HL-60/S4 treated with retinoic acid at 250 ng/mL for 4 days and 3 days (cell line): ENCODE data around the gene INPP5D.
"Not testable (repeated sequence)": the region's sequence is repeated elsewhere in the genome, so short reads cannot be mapped to it uniquely, and the experiment has no call there.

Experiments
- in situ Hi-C: fragments of 300-500 bp; cut with MboI; formaldehyde crosslinking; loops from 2 replicates; pipeline ENCODE4 v1.7.0; 2022; ENCODE audit warnings: low sequenced_read_pairs

INPP5D gene

DNA sequence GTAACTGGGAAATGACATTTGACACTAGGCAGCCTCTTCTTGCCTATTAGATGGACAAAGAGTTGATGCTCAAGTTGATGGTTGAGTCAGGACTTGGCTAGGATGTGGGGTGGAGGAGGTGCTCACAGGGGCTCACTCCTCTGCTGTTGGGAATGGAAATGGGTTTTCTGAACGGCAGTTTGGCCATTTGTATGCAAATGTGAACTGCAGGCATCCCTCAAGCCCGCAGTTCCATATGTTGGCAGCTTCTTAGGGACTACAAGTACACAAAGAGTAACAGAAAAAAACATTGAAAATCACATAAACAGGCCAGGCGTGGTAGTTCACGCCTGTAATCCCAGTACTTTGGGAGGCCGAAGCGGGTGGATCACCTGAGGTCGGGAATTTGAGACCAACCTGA lies 80.8 kb downstream of the INPP5D start:
- in situ Hi-C loops, result no loop called here

DNA sequence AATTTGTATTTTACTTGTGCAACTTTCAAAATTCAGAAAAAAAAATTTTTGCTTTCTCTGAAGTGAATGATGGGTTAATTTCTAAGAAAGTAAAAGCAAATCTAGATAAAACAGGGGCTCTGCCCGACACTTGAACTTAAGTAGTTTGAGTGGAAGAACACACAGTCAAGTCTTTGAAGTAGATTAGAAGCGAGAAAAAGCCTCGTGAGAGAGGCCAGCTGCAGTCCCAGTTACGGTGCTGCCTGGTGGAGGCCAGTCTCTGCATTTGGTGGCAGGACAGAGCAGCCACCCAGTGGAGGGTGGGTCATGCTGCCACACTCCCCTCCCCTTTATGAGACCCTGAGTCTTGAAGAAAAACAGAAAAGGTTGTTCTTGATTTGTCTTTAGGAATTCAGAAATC lies 81.8 kb downstream of the INPP5D start:
- in situ Hi-C loops, result no loop called here

GRCh38 chr2:233142355-233142897 lies 82.3 kb downstream of the INPP5D start:
- in situ Hi-C loops, result no loop called here

DNA sequence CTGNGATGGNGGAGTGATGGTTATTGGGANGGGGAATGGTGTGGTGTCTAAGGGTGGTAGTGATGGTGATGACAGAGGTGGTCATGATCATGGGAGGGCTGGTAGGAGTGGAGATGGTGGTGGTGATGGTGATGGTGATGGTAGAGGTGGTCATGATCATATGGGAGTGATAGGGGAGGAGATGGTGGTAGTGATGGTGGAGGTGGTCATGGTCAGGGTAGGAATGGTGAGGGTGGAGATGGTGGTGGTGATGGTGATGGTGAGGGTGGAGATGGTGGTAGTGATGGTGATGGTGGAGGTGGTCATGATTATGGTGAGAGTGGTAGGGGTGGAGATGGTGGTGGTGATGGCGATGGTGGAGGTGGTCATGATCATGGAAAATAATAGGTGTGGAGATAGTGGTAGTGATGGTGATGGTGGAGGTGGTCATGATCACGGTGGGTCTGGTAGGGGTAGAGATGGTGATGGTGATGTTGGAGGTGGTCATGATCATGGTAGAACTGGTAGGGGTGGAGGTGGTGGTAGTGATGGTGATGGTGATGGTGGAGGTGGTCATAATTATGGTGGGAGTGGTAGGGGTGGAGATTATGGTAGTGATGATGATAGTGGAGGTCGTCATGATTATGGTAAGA lies 83.7 kb downstream of the INPP5D start:
- in situ Hi-C loops, result no loop called here

GRCh38 chr2:233145726-233146125 lies 85.6 kb downstream of the INPP5D start:
- in situ Hi-C loops, result no loop called here

- in situ Hi-C loops, result no loop called here
Observed at GRCh38 chr2:233146194-233146593, 86.1 kb downstream of the INPP5D start.

- in situ Hi-C loops, result no loop called here
Observed at GRCh38 chr2:233147136-233147828, 87.1 kb downstream of the INPP5D start.

- in situ Hi-C loops, result no loop called here
Observed at GRCh38 chr2:233147829-233148167, 87.7 kb downstream of the INPP5D start.

DNA sequence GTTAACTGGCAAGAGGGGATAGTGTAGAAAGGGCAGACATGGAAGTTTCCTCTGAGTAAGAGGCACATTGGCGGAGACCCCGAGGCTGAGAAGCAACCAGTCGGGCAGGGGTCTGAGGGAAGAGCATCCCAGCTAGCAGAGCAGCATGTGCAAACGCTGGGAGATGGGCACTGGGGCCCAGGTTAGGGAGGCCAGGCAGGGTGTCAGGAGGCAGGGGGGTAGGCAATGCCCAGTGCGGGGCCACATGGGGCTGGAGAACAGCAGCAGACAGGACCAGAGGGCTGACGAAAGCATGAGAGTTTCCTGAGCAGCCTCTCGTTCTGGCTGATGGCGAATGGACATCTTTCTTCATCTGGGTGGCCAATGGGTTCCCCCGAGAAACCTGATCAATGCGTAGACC lies 88.2 kb downstream of the INPP5D start:
- in situ Hi-C loops, result no loop called here

- in situ Hi-C loops, result no loop called here
Observed at GRCh38 chr2:233152541-233152940, 92.4 kb downstream of the INPP5D start.

DNA sequence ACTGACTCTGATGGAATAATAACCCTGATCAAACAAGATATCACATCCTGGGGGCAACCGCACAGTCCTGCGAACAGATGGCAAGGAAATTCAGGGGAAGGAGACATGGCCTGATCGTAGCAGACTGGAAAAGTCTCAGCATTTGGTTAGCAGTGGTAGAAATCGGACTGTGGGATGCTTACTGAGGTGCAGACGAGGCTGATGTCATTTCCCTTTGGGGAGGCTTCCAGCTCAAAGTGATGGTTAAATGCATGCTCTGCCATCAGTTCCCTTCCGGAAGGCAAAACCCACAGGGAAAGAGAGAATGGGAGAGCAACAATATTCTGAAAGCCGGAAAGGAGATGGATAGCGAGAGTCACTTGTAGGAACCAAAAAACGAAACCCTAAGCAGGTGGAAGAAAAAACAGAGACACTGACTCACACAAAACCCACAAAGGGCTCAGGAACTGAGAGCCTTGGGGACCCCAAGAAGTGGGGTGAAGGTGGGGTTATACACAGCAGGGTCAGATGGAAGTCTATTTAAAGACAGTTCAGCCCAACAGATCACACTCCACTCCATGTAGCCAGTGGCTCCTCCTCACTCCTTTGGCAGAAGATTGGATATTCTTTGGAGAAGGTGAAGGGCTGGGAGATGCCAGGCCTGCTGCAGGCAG lies 93.1 kb downstream of the INPP5D start:
- in situ Hi-C loops, result no loop called here

DNA sequence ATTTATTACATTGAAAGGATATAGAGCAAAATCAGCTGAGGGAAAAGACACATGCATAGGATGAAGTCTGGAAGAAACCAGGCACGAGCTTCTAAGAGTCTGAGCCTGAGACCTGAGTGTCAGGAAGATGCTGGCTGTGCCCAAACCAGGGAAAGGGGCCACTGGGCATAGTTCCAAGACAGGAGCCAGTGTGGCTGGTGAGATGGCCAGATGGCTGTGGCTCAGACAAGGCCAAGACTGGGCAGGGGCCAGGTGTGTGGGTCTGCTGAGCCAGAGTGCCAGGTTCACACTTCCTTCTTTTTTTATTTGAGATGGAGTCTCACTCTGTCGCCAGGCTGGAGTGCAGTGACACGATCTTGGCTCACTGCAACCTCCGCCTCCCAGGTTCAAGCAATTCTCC lies 95.9 kb downstream of the INPP5D start:
- in situ Hi-C loops, result no loop called here

GRCh38 chr2:233156461-233156860 lies 96.3 kb downstream of the INPP5D start:
- in situ Hi-C loops, result not testable (repeated sequence)

DNA sequence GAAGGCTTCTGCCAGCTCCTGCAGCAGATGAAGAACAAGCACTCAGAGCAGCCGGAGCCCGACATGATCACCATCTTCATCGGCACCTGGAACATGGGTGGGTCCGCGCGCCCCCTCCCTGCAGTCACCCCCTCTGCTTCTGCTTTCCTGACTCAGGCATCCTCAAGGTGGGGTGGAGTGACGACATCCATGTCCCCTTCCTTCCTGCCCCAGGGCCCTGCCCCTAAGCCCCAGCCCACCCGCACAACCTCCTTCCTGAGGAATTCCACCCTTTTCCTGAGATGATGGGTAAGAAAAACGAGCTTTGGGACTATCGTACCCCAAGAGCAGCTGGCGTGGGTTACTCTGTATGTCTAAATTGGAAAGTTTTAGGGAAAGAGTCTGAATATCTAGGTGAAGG lies 101.6 kb downstream of the INPP5D start:
- in situ Hi-C loops, result no loop called here

- in situ Hi-C loops, result no loop called here
Observed at GRCh38 chr2:233162770-233163169, 102.6 kb downstream of the INPP5D start.

GRCh38 chr2:233163486-233164103 lies 103.5 kb downstream of the INPP5D start:
- in situ Hi-C loops, result no loop called here

GRCh38 chr2:233164128-233164635 lies 104.0 kb downstream of the INPP5D start:
- in situ Hi-C loops, result no loop called here

- in situ Hi-C loops, result no loop called here
Observed at GRCh38 chr2:233164967-233165366, 104.8 kb downstream of the INPP5D start.

- in situ Hi-C loops, result no loop called here
Observed at GRCh38 chr2:233165543-233165894, 105.4 kb downstream of the INPP5D start.

DNA sequence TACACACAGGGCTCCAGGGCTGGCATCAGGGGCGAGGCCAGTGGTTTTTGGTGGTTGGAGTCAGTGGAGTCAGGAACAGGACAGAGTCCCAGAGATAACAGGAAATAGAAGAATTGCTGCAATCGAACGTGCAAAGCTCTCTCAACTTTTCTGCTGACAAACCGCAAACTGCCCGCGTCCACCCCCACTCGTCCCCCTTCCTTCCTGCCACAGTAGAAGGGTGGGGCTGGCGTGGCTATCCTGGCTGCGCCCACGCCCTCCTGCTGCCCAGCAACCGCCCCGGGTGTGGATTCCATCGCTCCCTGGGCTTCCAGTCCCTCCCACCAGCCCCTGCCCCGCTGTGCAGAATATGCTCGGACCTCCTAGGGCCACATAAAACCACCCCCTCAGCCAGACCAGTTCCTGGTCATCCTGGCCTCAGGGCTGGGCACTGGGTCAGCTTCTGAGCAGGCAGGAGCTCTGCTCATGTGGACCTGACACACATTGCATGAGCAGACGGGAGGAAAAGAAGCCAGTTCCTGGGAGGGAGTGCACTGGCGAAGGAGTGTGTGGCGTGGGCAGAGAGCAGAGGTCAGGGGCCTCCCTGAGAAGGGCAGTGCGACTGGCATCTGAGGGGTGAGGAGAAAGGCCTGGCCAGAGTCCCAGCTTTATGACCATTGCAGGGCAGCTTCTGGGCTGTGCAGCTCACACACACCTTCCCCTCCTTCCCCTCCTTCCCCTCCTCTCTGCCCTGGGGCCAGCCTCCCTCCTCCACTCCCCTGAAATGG lies 105.9 kb downstream of the INPP5D start:
- in situ Hi-C loops, result no loop called here

GRCh38 chr2:233168445-233168844 lies 108.3 kb downstream of the INPP5D start:
- in situ Hi-C loops, result no loop called here
